Effector memory CD4-positive, alpha-beta T cell (primary cell): ENCODE data around the gene FAM221A.
"Not testable (repeated sequence)": the region's sequence is repeated elsewhere in the genome, so short reads cannot be mapped to it uniquely, and the experiment has no call there.

ENCODE experiments used
- DNase-seq, 3 donors: peaks; one replicate each; pipeline ENCODE4 v3.0.0-alpha.2; 2020
- H3K27ac ChIP-seq: 2 replicates; pipeline ENCODE4 v1.7.0; 2013; ENCODE audit warnings: mild to moderate bottlenecking, low read length, moderate library complexity; ENCODE audit not compliant: insufficient read depth, poor library complexity, severe bottlenecking
- H3K27me3 ChIP-seq: replicated peaks from 2 replicates; pipeline ENCODE4 v1.7.0; 2013; ENCODE audit warnings: mild to moderate bottlenecking, low read length; ENCODE audit not compliant: insufficient read depth, control insufficient read depth, poor library complexity, severe bottlenecking
- H3K36me3 ChIP-seq: 2 replicates; pipeline ENCODE4 v1.7.0; 2013; ENCODE audit warnings: mild to moderate bottlenecking, low read length, moderate library complexity; ENCODE audit not compliant: control insufficient read depth, insufficient read depth
- H3K4me1 ChIP-seq: 2 replicates; pipeline ENCODE4 v1.7.0; 2013; ENCODE audit warnings: low read length, mild to moderate bottlenecking; ENCODE audit not compliant: control insufficient read depth, insufficient read depth, poor library complexity, severe bottlenecking
- H3K4me3 ChIP-seq: 2 replicates; pipeline ENCODE4 v1.7.0; 2013; ENCODE audit warnings: low read length, low read depth, mild to moderate bottlenecking; ENCODE audit not compliant: insufficient read depth, poor library complexity, severe bottlenecking
- H3K9me3 ChIP-seq: 2 replicates; pipeline ENCODE4 v1.7.0; 2013; ENCODE audit warnings: mild to moderate bottlenecking, low read length, moderate library complexity; ENCODE audit not compliant: control insufficient read depth

The FAM221A gene

DNA sequence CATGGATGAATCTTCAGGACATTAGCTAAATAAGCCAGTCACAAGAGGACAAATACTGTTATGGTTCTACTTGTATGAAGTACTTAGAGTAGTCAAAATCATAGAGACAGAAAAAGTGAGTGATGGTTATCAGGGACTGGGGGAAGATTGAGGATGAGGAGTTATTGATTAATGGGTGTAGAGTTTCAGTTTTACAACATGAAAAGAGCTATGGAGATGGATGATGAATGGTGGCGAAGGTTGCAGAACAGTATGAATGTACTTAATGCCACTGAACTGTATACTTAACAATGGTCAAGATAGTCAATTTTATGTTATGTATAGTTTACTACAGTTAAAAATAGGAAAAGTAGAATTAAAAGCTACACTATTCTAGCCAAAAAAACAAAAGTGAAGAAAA, 37.8 kb downstream of the FAM221A start:
- no peaks in the 10 kb centered on the region for H3K4me1 ChIP-seq
- H3K9me3 ChIP-seq: no peaks in the 10 kb centered on the region
- no peaks in the 10 kb centered on the region for H3K36me3 ChIP-seq
- no peaks in the 10 kb centered on the region for H3K27me3 ChIP-seq
- no peak for DNase-seq
- H3K4me3 ChIP-seq: no peak overlapping the region
- H3K27ac ChIP-seq: no peak overlapping the region

DNA sequence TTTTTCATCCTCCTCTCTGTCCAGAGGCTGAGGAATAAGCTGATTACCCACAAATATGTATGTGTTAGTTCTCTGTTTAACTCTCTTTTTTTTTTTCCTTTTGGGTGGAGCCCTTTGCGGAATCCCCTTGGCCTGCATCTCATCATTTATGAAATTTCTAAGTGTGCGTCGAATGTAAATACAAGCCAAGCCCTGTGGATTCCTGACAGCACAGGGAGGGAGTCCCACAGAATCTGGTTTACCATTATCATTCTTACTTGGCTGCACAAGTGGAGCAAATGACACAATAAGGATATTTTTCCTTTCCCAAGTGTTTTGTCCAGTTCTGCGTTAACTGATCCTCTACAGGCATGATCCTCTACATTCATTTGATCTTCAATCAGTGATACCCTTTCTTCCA, 41.5 kb downstream of the FAM221A start:
- Histone ChIP-seq H3K27ac (no peak overlapping the region), H3K4me1 (no peaks in the 10 kb centered on the region), H3K9me3 (no peaks in the 10 kb centered on the region), H3K27me3 (no peaks in the 10 kb centered on the region), H3K4me3 (no peak overlapping the region), H3K36me3 (no peaks in the 10 kb centered on the region)
- no peak for DNase-seq

GRCh38 chr7:23722587-23723216, 42.7 kb downstream of the FAM221A start:
- not testable (repeated sequence) for H3K4me3 ChIP-seq, DNase-seq

DNA sequence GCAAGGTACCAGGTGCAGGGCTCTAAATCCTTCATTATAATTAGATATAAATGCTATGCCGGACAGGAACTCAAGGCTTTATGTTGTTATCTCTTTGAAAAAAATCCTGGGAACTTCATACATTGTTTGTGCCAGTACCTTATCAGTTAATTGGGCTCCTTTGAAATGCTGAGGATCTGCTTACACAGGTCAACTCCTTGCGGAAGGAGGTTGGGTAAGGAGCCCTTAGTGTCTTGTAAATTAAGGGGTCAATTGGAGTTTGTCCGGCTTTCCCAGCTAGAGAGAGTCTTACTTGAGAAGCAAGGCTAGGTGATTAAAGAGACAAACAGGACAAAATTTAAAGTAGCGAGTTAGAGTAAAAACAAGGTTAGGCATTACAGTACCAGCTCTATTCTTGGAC, 44.1 kb downstream of the FAM221A start:
- not testable (repeated sequence) for H3K9me3 ChIP-seq, H3K4me3 ChIP-seq, H3K27me3 ChIP-seq, DNase-seq, H3K36me3 ChIP-seq, H3K27ac ChIP-seq, H3K4me1 ChIP-seq

More at GRCh38 chr7:23722587-23723216, 42.7 kb downstream of the FAM221A start:
- not testable (repeated sequence) for H3K36me3 ChIP-seq, H3K9me3 ChIP-seq, H3K27me3 ChIP-seq, H3K4me1 ChIP-seq, H3K27ac ChIP-seq

GRCh38 chr7:23742051-23742450, 62.1 kb downstream of the FAM221A start:
- DNase-seq: no peak
- H3K4me3 ChIP-seq: no peak overlapping the region
- no peaks in the 10 kb centered on the region for H3K27me3 ChIP-seq
- H3K36me3 ChIP-seq: no peaks in the 10 kb centered on the region
- H3K4me1 ChIP-seq: no peaks in the 10 kb centered on the region
- H3K27ac ChIP-seq: no peak overlapping the region
- H3K9me3 ChIP-seq: no peaks in the 10 kb centered on the region

DNA sequence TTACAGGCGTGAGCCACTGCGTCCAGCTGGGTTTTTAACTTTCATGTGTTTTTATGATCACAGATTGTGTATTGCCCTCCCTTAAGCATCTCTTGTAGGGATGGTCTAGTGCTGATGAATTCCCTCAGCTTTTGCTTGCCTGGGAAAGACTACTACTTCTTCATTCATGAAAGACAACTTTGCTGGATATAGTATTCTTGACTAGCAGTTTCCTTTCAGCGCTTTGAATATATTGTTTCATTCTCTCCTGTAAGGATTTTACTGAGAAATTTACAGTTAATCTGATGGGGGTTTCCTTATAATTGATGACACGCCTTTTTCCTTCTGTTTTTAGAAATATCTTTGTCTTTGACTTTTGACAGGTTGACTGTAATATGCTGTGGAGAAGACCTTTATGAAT, 63.2 kb downstream of the FAM221A start:
- H3K36me3 ChIP-seq: no peaks in the 10 kb centered on the region
- DNase-seq: no peak
- H3K4me3 ChIP-seq: no peak overlapping the region
- H3K4me1 ChIP-seq: no peaks in the 10 kb centered on the region
- no peak overlapping the region for H3K27ac ChIP-seq
- H3K27me3 ChIP-seq: no peaks in the 10 kb centered on the region
- H3K9me3 ChIP-seq: no peaks in the 10 kb centered on the region

- Histone ChIP-seq H3K27ac (no peak overlapping the region), H3K4me3 (no peak overlapping the region), H3K36me3 (no peaks in the 10 kb centered on the region), H3K9me3 (no peaks in the 10 kb centered on the region), H3K4me1 (no peaks in the 10 kb centered on the region), H3K27me3 (no peaks in the 10 kb centered on the region)
- DNase-seq: no peak
Measured at GRCh38 chr7:23746629-23747028, 66.6 kb downstream of the FAM221A start.

- Histone ChIP-seq H3K4me1 (no peaks in the 10 kb centered on the region), H3K9me3 (no peaks in the 10 kb centered on the region), H3K27ac (no peak overlapping the region), H3K4me3 (no peak overlapping the region), H3K36me3 (no peaks in the 10 kb centered on the region), H3K27me3 (no peaks in the 10 kb centered on the region)
- DNase-seq: no peak
Measured at GRCh38 chr7:23751852-23752251, 71.9 kb downstream of the FAM221A start.
